GM18499 (cell line): ENCODE data around the gene AK1.
"Not testable (repeated sequence)": the region's sequence is repeated elsewhere in the genome, so short reads cannot be mapped to it uniquely, and the experiment has no call there.

Experiments used
- ATAC-seq: cut with Tn5 transposase; IDR thresholded peaks from one replicate; pipeline ENCODE4 v1.9.1; 2021; ENCODE audit warnings: moderate number of reproducible peaks; ENCODE audit not compliant: insufficient read depth, unreplicated experiment

Gene AK1

GRCh38 chr9:127870153-127870491 lies 7.4 kb downstream of the AK1 start:
- ATAC-seq, result not testable (repeated sequence)

GRCh38 chr9:127869310-127870152 lies 7.9 kb downstream of the AK1 start:
- no peak for ATAC-seq

GRCh38 chr9:127868278-127868902 lies 9.1 kb downstream of the AK1 start:
- no peak for ATAC-seq

GRCh38 chr9:127867356-127868277 lies 9.9 kb downstream of the AK1 start:
- ATAC-seq, result no peak

GRCh38 chr9:127866535-127866934 lies 10.9 kb downstream of the AK1 start:
- ATAC-seq, result no peak

- ATAC-seq, result no peak
Observed at GRCh38 chr9:127865645-127866464, 11.6 kb downstream of the AK1 start.

GRCh38 chr9:127863191-127863621 lies 14.3 kb downstream of the AK1 start:
- ATAC-seq, result no peak

GRCh38 chr9:127862075-127863011 lies 15.1 kb downstream of the AK1 start:
- no peak for ATAC-seq

- no peak for ATAC-seq
Observed at GRCh38 chr9:127860779-127861178, 16.7 kb downstream of the AK1 start.

GRCh38 chr9:127860260-127860659 lies 17.2 kb downstream of the AK1 start:
- no peak for ATAC-seq

GRCh38 chr9:127858041-127858512 lies 19.4 kb downstream of the AK1 start:
- no peak for ATAC-seq

- ATAC-seq, result no peak
Observed at GRCh38 chr9:127857278-127857677, 20.2 kb downstream of the AK1 start.

- no peak for ATAC-seq
Observed at GRCh38 chr9:127856729-127857116, 20.8 kb downstream of the AK1 start.

- no peak for ATAC-seq
Observed at GRCh38 chr9:127856094-127856728, 21.3 kb downstream of the AK1 start.

GRCh38 chr9:127855522-127855921 lies 22.0 kb downstream of the AK1 start:
- ATAC-seq, result no peak

GRCh38 chr9:127854960-127855359 lies 22.5 kb downstream of the AK1 start:
- ATAC-seq, result no peak

- no peak for ATAC-seq
Observed at GRCh38 chr9:127854184-127854806, 23.2 kb downstream of the AK1 start, which contains the start of gene ENG. ENG (minus strand) TSS chr9:127854658; CDS start chr9:127854355, 303 bp downstream.
